ENCODE data around the gene DCTPP1. TPM values are rescaled to one million over a fixed set of nuclear protein-coding genes. Genes with fewer than 3 reads are reported as not detected.
A peak's percentile ranks its signal among the peaks of the same experiment; 100 is the strongest.

The DCTPP1 gene
- polyA plus RNA-seq, 1 of the 3 experiments (the other 2 are of a cell fraction): 79.2 TPM

GRCh38 chr16:30377812-30378235 lies 52.0 kb downstream of the DCTPP1 start (continued):
- TF ChIP-seq RCOR1 (IDR thresholded peaks at IDR 0.05; ENCODE audit: low read length) (0 out of 2 replicates have a peak, but pooled peaks have one; percentile 9), MAX (IDR thresholded peaks at IDR 0.05; ENCODE audit: low read depth) (peak; percentile 85), POLR2AphosphoS5 (IDR thresholded peaks at IDR 0.05; ENCODE audit: low read depth, low read length) (peak; percentile 82), TCF12 (IDR thresholded peaks at IDR 0.05) (peak; percentile 56; the same call in 1 of the 2 replicates)

- Histone ChIP-seq H3F3A (replicated peaks; ENCODE audit: insufficient read depth) (peaks cover 19% of the 10 kb centered on the region), H3K4me3 (ENCODE audit: low read depth in 2 of 2, low read length in 1 of 2) (peak overlapping the region; percentile 56 to 96), H3K4me2 (peak overlapping the region; percentile 100), H2AFZ (ENCODE audit: low read depth) (peak overlapping the region; percentile 87), H3K36me3 (replicated peaks in 1 of 2; ENCODE audit: control insufficient read depth in 1 of 2, insufficient read depth in 2 of 2, low read length in 1 of 2) (peaks cover 0 to 6% of the 10 kb centered on the region in 2 experiments), H4K20me1 (ENCODE audit: insufficient read depth) (peaks cover 12% of the 10 kb centered on the region; the same call in 1 of the 2 replicates), H3K79me2 (ENCODE audit: insufficient read depth) (peaks cover 15% of the 10 kb centered on the region; the same call in 1 of the 2 replicates), H3K9me2 (no peaks in the 10 kb centered on the region), H3K9me3 (no peaks in the 10 kb centered on the region), H3K4me1 (ENCODE audit: control insufficient read depth in 1 of 2, insufficient read depth in 2 of 2, low read depth in 1 of 2, low read length in 1 of 2) (peaks cover 6 to 14% of the 10 kb centered on the region in 2 experiments; a peak in 3 of 4 replicates), H3K27ac (ENCODE audit: low read depth in 2 of 2, low read length in 1 of 2) (peak overlapping the region; percentile 98 to 99), H3K9ac (peak overlapping the region; percentile 97; the same call in 1 of the 2 replicates), H3K27me3 (ENCODE audit: insufficient read depth) (no peaks in the 10 kb centered on the region)
- DNase-seq: no peak
- WGBS (ENCODE audit: low lambda C conversion rate): 62% methylated on average over 25 of the region's 29 CpGs
- no peak for TF ChIP-seq GATA2 (CRISPR knock-in tag; IDR thresholded peaks at IDR 0.05)
- no peak for TF ChIP-seq FOSL2 (IDR thresholded peaks at IDR 0.05; ENCODE audit: borderline replicate concordance, low read depth)
- no peak for TF ChIP-seq SMC3 (IDR thresholded peaks at IDR 0.05; ENCODE audit: low read depth, low read length)
- no peak for TF ChIP-seq POLR2AphosphoS5 (IDR thresholded peaks at IDR 0.05; ENCODE audit: low read depth, low read length)
- no peak for TF ChIP-seq PBX3 (IDR thresholded peaks at IDR 0.05)
- no peak for TF ChIP-seq MXI1 (IDR thresholded peaks at IDR 0.05; ENCODE audit: low read depth, low read length)
- ChIA-PET CTCF (interaction anchor here (0.7 to 2.0 kb wide), 5 partner anchors 18 to 32 kb away, joined by 3 to 11 read pairs (median 3); partner anchors contain the start of genes CD2BP2, ZNF48 and ZNF771), POLR2A (interaction anchor here (0.6 to 1.5 kb wide), 4 partner anchors 9 to 23 kb away, joined by 3 to 9 read pairs (median 3); partner anchors contain the start of gene ZNF48)
Observed at GRCh38 chr16:30377050-30377811, 52.6 kb downstream of the DCTPP1 start.

- H3K79me2 ChIP-seq (ENCODE audit: insufficient read depth): peaks cover 15% of the 10 kb centered on the region; the same call in 1 of the 2 replicates
- CTCF ChIA-PET: interaction anchor here (2.0 kb wide), 1 partner anchor 33 kb away, joined by 11 read pairs; no protein-coding TSS in a partner anchor
- no peak overlapping the region for H2AFZ ChIP-seq (ENCODE audit: low read depth)
- peaks cover 0 to 6% of the 10 kb centered on the region in 2 experiments for H3K36me3 ChIP-seq (replicated peaks in 1 of 2; ENCODE audit: control insufficient read depth in 1 of 2, insufficient read depth in 2 of 2, low read length in 1 of 2)
- POLR2A ChIA-PET: no interaction called here
- peaks cover 19% of the 10 kb centered on the region for H3F3A ChIP-seq (replicated peaks; ENCODE audit: insufficient read depth)
- H3K27ac ChIP-seq (ENCODE audit: low read depth in 2 of 2, low read length in 1 of 2): no peak overlapping the region
- H3K9me2 ChIP-seq: no peaks in the 10 kb centered on the region
- H3K4me1 ChIP-seq (ENCODE audit: control insufficient read depth in 1 of 2, insufficient read depth in 2 of 2, low read depth in 1 of 2, low read length in 1 of 2): peaks cover 7 to 22% of the 10 kb centered on the region in 2 experiments; a peak in 3 of 4 replicates
- no peaks in the 10 kb centered on the region for H3K27me3 ChIP-seq (ENCODE audit: insufficient read depth)
- no peak for DNase-seq
- H3K9me3 ChIP-seq: no peaks in the 10 kb centered on the region
- H3K4me2 ChIP-seq: no peak overlapping the region
- H3K9ac ChIP-seq: no peak overlapping the region
- no peak overlapping the region for H3K4me3 ChIP-seq (ENCODE audit: low read depth in 2 of 2, low read length in 1 of 2)
- peaks cover 12% of the 10 kb centered on the region; the same call in 1 of the 2 replicates for H4K20me1 ChIP-seq (ENCODE audit: insufficient read depth)
- 98% methylated on average over 8 of the region's 8 CpGs for WGBS (ENCODE audit: low lambda C conversion rate)
- TF ChIP-seq CHD2 (IDR thresholded peaks at IDR 0.05; ENCODE audit: low read length, partially characterized antibody) (no peak), MAX (IDR thresholded peaks at IDR 0.05; ENCODE audit: low read depth) (no peak), RAD21 (IDR thresholded peaks at IDR 0.05; ENCODE audit: low read length) (no peak), TCF12 (IDR thresholded peaks at IDR 0.05) (no peak), SMC3 (IDR thresholded peaks at IDR 0.05; ENCODE audit: low read depth, low read length) (no peak), PBX3 (IDR thresholded peaks at IDR 0.05) (no peak), MXI1 (IDR thresholded peaks at IDR 0.05; ENCODE audit: low read depth, low read length) (no peak), ZBTB33 (IDR thresholded peaks at IDR 0.05; ENCODE audit: borderline replicate concordance, low read depth) (no peak), FOXM1 (IDR thresholded peaks at IDR 0.05; ENCODE audit: low read depth) (no peak), YY1 (IDR thresholded peaks at IDR 0.05; ENCODE audit: low read depth) (no peak), SIN3A (IDR thresholded peaks at IDR 0.05; ENCODE audit: borderline replicate concordance, low read depth, low read length) (no peak), RXRA (IDR thresholded peaks at IDR 0.05; ENCODE audit: borderline replicate concordance, low read depth) (no peak)
Observed at GRCh38 chr16:30376461-30376902, 53.3 kb downstream of the DCTPP1 start.
